Prostate gland (tissue), 2 donors: Measurements from ENCODE around the gene ITGA11. TPM values are rescaled to one million over a fixed set of nuclear protein-coding genes. Genes with fewer than 3 reads are reported as not detected.

Experiments
- DNase-seq: peaks from one replicate; pipeline ENCODE4 v3.0.0-alpha.2; 2019; ENCODE audit warnings: low spot score
- H3K27ac ChIP-seq, 2 donors: fragments of 200-600 bp; sonication (generic); 2 replicates each; pipeline ENCODE4 v1.5.1; 2017 to 2019
- H3K27me3 ChIP-seq: fragments of 200-600 bp; sonication (generic); replicated peaks from 2 replicates; pipeline ENCODE4 v1.5.1; 2019; ENCODE audit not compliant: insufficient read depth
- H3K36me3 ChIP-seq, 2 donors: fragments of 200-600 bp; sonication (generic); 1 replicate in 1 of 2; 2 replicates in 1 of 2; pipeline versions ENCODE4 v1.5.1 to v1.8.1; 2017 to 2019
- H3K4me1 ChIP-seq: fragments of 200-600 bp; sonication (generic); replicated peaks from 2 replicates; pipeline ENCODE4 v1.5.1; 2019
- H3K4me3 ChIP-seq, 2 donors: fragments of 200-600 bp; sonication (generic); 2 replicates each; pipeline ENCODE4 v1.5.1; 2017 to 2019
- H3K9me3 ChIP-seq: fragments of 200-600 bp; sonication (generic); 2 replicates; pipeline ENCODE4 v1.5.1; 2017
- CTCF ChIP-seq, 4 experiments: fragments of 200-600 bp in 2 of 4; fragments of 450-650 bp in 2 of 4; sonication (generic) in 2 of 4; IDR thresholded peaks; 1 replicate in 3 of 4; 2 replicates in 1 of 4; pipeline ENCODE4 v1.5.1; 2016 to 2019; ENCODE audit warnings: antibody characterized with exemption in 4 of 4, mild to moderate bottlenecking in 2 of 4, moderate library complexity in 2 of 4
- POLR2A ChIP-seq: fragments of 450-650 bp; IDR thresholded peaks from one replicate; pipeline ENCODE4 v1.6.1; 2016; ENCODE audit warnings: antibody characterized with exemption, mild to moderate bottlenecking
- POLR2AphosphoS5 ChIP-seq: sonication (generic); formaldehyde crosslinking; IDR thresholded peaks from one replicate; pipeline ENCODE4 v1.6.1; 2017; ENCODE audit warnings: antibody characterized with exemption
- WGBS: methylation state at CpG from one replicate; pipeline ENCODE4 v1.1.5; 2018; 5-methylcytosine and 5-hydroxymethylcytosine counted together
- intact Hi-C: fragments of 100-400 bp; cut with DNase I; formaldehyde crosslinking; loops from one replicate; pipeline ENCODE4 v1.14.2; 2022
- total RNA-seq, 2 donors: library from RNA; depleted of rRNA; stranded (reverse); fragments of >200 nt; gene quantifications; one replicate each; pipeline ENCODE4 v1.1.0, GENCODE V29; 2016

The ITGA11 gene
- total RNA-seq, 2 donors from 2014 or later = 2.0 to 11.0 TPM

- Histone ChIP-seq H3K9me3 (no peaks in the 10 kb centered on the region), H3K27ac (no peak overlapping the region), H3K4me3 (no peak overlapping the region), H3K27me3 (no peaks in the 10 kb centered on the region), H3K36me3 (no peaks in the 10 kb centered on the region), H3K4me1 (no peaks in the 10 kb centered on the region)
- TF ChIP-seq CTCF (IDR thresholded peaks at IDR 0.05) (no peak), POLR2AphosphoS5 (no peak), POLR2A (no peak)
- 74% methylated on average over 18 of the region's 18 CpGs for WGBS
- no peak for DNase-seq
- intact Hi-C loops = no loop called here
Measured at GRCh38 chr15:68312701-68313204, 119.2 kb downstream of the ITGA11 start.

GRCh38 chr15:68311859-68312557 lies 120.0 kb downstream of the ITGA11 start:
- intact Hi-C loops = no loop called here
- no peak overlapping the region for H3K4me3 ChIP-seq
- no peak overlapping the region for H3K27ac ChIP-seq
- no peaks in the 10 kb centered on the region for H3K36me3 ChIP-seq
- no peak for DNase-seq
- no peaks in the 10 kb centered on the region for H3K27me3 ChIP-seq
- WGBS = 96% methylated on average over 3 of the region's 3 CpGs
- no peaks in the 10 kb centered on the region for H3K9me3 ChIP-seq
- no peaks in the 10 kb centered on the region for H3K4me1 ChIP-seq
- TF ChIP-seq CTCF (IDR thresholded peaks at IDR 0.05) = no peak
- no peak for TF ChIP-seq POLR2AphosphoS5
- TF ChIP-seq POLR2A = no peak

- no peak for TF ChIP-seq POLR2AphosphoS5
- no peak for TF ChIP-seq CTCF (IDR thresholded peaks at IDR 0.05)
- no peak for TF ChIP-seq POLR2A
- no peaks in the 10 kb centered on the region for H3K36me3 ChIP-seq
- intact Hi-C loops = no loop called here
- H3K27ac ChIP-seq = no peak overlapping the region
- WGBS = 98% methylated on average over 3 of the region's 3 CpGs
- H3K4me3 ChIP-seq = no peak overlapping the region
- no peaks in the 10 kb centered on the region for H3K27me3 ChIP-seq
- H3K9me3 ChIP-seq = no peaks in the 10 kb centered on the region
- DNase-seq = no peak
- no peaks in the 10 kb centered on the region for H3K4me1 ChIP-seq
Measured at GRCh38 chr15:68311464-68311835, 120.5 kb downstream of the ITGA11 start.

GRCh38 chr15:68310804-68311463 lies 121.0 kb downstream of the ITGA11 start:
- no peak overlapping the region for H3K27ac ChIP-seq
- H3K4me1 ChIP-seq = no peaks in the 10 kb centered on the region
- 86% methylated on average over 22 of the region's 22 CpGs for WGBS
- intact Hi-C loops = no loop called here
- no peaks in the 10 kb centered on the region for H3K36me3 ChIP-seq
- H3K9me3 ChIP-seq = no peaks in the 10 kb centered on the region
- no peaks in the 10 kb centered on the region for H3K27me3 ChIP-seq
- no peak for DNase-seq
- no peak overlapping the region for H3K4me3 ChIP-seq
- TF ChIP-seq POLR2AphosphoS5 (no peak), CTCF (IDR thresholded peaks at IDR 0.05) (no peak), POLR2A (no peak)
